Coronary artery (tissue), 2 donors: ENCODE results near the gene C2CD2.

ENCODE experiments used
- DNase-seq: peaks from one replicate; pipeline ENCODE4 v3.0.0-alpha.2; 2017; ENCODE audit warnings: low spot score
- H3K27ac ChIP-seq, 2 donors: fragments of 200-600 bp; sonication (generic); one replicate each; pipeline ENCODE4 v1.5.1; 2016 to 2019
- H3K4me3 ChIP-seq: fragments of 200-600 bp; sonication (generic); 2 replicates; pipeline ENCODE4 v1.5.1; 2016; ENCODE audit warnings: mild to moderate bottlenecking, moderate library complexity
- TF ChIP-seq, protein P1 (sequence below): fragments of 200-600 bp; sonication (generic); IDR thresholded peaks from one replicate; pipeline ENCODE4 v1.5.1; 2019; ENCODE audit warnings: antibody characterized with exemption

The C2CD2 gene

DNA sequence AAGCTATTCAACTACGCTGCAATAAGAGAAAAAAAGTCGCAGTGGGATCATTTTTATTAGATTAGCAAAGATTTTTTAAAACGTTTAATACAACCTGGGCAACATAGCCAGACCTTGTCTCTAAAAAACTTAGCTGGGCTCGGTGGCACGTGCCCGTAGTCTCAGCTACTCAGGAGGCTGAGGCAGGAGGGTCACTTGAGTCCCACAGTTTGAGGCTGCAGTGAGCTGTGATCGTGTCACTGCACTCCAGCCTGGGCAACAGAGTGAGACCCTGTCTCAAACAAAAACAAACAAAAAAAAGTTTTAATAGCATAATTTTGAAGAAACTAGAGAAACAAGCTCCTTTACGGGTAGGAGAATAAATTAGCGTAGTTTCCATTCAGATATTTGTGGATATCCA lies 73.7 kb downstream of the C2CD2 start:
- DNase-seq, result no peak
- TF ChIP-seq, protein P1, sequence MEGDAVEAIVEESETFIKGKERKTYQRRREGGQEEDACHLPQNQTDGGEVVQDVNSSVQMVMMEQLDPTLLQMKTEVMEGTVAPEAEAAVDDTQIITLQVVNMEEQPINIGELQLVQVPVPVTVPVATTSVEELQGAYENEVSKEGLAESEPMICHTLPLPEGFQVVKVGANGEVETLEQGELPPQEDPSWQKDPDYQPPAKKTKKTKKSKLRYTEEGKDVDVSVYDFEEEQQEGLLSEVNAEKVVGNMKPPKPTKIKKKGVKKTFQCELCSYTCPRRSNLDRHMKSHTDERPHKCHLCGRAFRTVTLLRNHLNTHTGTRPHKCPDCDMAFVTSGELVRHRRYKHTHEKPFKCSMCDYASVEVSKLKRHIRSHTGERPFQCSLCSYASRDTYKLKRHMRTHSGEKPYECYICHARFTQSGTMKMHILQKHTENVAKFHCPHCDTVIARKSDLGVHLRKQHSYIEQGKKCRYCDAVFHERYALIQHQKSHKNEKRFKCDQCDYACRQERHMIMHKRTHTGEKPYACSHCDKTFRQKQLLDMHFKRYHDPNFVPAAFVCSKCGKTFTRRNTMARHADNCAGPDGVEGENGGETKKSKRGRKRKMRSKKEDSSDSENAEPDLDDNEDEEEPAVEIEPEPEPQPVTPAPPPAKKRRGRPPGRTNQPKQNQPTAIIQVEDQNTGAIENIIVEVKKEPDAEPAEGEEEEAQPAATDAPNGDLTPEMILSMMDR, result no peak
- Histone ChIP-seq H3K27ac (no peak overlapping the region), H3K4me3 (peak overlapping the region; percentile 90)

DNA sequence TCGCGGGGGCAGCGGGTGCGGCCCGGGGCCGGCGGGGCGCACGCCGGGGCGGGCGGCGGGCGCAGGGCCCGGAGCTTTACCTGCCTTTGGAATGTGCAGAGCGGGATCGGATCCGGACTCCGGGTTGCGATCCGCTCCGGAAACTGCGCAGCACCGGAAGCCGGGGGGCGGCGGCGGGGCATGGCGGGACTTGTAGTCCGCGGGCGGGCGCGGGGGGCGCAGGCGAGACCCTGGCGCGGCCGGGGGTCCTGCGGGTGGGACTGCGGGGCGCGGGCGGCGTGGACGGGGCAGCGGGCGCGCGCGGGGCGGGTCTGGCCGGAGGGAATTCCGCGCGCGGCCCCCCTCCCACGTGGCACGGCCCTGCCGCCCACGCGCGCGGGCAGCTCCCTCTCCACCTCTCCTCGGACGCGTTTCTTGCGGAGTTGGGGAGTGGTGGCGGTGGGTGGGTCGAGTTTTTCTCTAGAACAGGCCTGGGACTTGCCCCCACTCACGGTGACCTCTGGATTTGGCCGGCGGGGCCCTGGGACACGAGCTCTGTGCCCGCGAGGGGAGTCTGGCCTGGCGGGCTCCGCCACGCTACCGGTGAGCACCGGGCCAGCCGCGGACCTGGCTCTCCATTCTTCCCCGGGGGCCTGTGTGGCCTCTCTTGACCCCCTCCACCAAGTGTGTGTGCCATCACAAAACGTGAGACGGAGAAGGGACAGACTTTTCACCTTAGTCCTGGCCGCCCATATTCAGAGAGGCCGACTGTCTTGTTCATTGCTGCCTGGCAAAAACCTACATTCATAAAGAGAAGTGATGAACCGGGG lies 74.4 kb downstream of the C2CD2 start, which contains the start of gene PRDM15:
PRDM15 (minus strand) TSS at position 155 of the 809 bp plus-strand sequence. CDS start 18,981 bp downstream, outside the sequence.
- peak within 1 kb of the TSS; percentile 45 to 95 for H3K27ac ChIP-seq
- TF ChIP-seq, protein P1, result no peak
- peak within 1 kb of the TSS; percentile 90 for H3K4me3 ChIP-seq
- peak; percentile 86 for DNase-seq

DNA sequence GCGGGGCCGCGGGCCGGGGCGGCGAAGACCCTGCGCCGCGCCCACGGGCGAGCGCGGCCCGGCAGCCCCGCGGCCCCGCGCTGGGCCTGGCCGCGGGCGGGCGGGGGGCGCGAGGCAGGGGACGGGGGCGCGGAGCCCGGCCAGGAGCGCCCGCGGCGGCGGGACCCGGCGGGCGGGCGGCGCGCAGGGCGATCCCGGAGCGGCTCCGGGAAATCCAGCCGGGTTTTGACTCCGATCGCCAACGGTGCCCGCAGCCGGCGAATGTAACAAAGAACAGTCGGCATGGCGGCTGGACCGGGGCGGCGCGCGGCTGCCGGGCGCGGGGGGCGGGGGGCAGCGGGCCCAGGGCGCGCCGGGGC lies 75.0 kb downstream of the C2CD2 start:
- peak overlapping the region; percentile 90 for H3K4me3 ChIP-seq
- peak overlapping the region in 1 of 2 donors; percentile 95 for H3K27ac ChIP-seq
- DNase-seq, result no peak
- TF ChIP-seq, protein P1, result no peak

DNA sequence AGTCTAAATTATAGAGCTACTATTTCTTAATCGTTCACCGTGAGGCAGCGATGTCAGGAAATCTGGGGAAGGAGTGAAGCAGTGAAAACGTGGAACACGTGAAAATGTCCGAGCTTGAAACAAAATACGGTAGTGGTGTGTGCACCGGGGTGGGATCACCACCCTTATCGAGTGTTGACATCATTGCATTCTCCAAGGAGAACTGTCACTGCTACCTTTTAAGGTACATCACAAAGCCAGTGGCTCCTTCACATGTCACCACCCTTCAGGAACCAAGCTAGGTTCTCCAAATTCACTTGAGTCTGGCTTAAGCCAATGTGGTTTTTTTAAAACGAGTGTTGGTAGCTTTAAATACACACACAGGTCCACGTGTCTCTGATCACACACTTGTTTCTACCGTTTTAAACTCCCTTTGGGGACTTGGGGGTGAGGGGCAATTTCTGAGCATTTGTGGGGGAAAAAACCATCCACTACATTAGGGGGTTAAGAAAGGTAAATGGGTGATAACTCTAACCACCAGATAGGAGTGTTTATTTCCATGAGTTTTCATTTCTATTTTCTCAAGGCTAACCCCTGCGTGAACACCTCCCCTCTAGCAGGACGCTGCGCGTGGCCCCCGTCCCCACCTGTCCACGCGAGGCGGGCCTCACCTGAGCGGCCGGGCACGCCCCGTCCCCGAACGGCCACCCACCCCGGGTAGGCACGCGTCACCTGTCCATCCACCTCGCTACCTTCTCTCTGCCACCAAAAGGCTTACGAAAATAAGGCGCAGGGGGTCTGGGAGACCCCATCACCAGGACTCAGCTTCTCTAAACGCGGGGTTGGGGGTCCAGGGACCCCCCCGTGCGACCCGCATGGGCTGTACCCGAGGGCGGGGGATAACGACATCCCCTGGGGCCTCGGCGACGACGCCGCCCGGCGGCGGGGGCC lies 75.7 kb downstream of the C2CD2 start:
- TF ChIP-seq, protein P1, result no peak
- Histone ChIP-seq H3K27ac (peak overlapping the region; percentile 45 to 95), H3K4me3 (peak overlapping the region; percentile 90)
- no peak for DNase-seq

DNA sequence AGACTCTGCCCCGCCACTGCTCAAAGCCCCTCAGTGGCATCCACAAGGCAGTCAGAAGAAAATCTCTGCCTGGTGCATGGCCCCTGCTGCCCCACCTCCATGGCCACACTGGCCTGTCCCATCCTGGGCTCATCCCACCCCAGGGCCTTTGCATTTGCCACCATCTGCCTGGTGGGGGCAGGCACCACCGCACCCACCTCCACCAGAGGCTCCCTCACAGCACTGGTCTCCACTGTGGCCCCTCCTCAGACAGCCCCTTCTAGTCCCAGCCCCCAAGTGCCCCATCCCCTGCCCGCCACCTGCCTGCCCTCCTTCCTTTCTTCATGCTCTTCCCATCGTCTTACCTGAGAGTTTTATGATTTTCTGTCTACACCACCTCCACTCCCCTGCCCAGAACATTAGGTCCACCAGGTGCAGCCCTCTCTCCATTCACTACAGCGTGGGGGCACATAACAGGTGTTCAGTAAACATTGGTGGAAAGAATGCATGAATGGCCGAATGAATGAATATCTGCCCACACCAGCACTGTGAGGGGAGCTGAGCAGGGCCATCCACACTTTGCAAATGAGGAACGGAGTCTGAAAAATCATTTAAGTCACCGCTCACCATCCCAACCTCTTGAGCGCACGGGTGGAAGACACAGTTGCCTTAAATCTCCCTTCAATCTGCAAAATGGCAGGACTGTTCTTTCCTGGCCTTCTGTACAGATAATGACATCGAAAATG lies 76.7 kb downstream of the C2CD2 start:
- DNase-seq, result no peak
- Histone ChIP-seq H3K27ac (peak overlapping the region; percentile 45 to 95), H3K4me3 (peak overlapping the region; percentile 90)
- TF ChIP-seq, protein P1, result no peak

DNA sequence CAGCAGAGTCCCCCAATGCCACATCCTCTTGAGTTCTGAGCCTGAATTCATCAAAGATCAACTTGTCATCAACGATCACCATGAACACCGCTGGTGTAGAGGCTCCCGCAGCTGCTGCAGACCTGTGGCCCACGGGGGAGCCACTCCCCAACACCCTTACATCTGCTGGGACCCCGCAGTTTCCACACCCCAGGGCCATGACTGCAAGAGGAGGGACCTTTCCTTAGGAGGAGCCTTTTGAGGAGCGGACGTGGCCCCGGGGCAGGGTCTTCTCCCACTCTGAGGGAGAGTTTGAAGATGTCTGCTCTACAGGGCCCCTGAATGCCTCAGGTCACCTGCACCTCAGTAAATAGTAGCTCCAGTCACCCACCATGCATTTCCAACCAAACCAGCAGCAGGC lies 77.4 kb downstream of the C2CD2 start:
- H3K4me3 ChIP-seq, result no peak overlapping the region
- no peak overlapping the region for H3K27ac ChIP-seq
- TF ChIP-seq, protein P1, result no peak
- no peak for DNase-seq
